G401.6 (cell line): Measurements from ENCODE around the gene KCNRG.
"Not testable (repeated sequence)": the region's sequence is repeated elsewhere in the genome, so short reads cannot be mapped to it uniquely, and the experiment has no call there.

Experiments used
- FAIRE-seq: peaks from 2 replicates; lab custom pipeline; 2012; peaks lifted over from hg19 to GRCh38; lab: Jason Lieb, UNC

Gene KCNRG

GRCh38 chr13:50012396-50013169 is 2.7 kb upstream of the KCNRG start:
- no peak for FAIRE-seq

- no peak for FAIRE-seq
Observed at GRCh38 chr13:50014386-50014785, 858 bp upstream of the KCNRG start.

GRCh38 chr13:50015750-50016149 is 506 bp downstream of the KCNRG start:
- FAIRE-seq, result no peak

GRCh38 chr13:50016444-50016843 is 1.2 kb downstream of the KCNRG start:
- no peak for FAIRE-seq

- FAIRE-seq, result no peak
Observed at GRCh38 chr13:50017819-50018218, 2.6 kb downstream of the KCNRG start.

GRCh38 chr13:50025436-50025835 is 10.2 kb downstream of the KCNRG start:
- no peak for FAIRE-seq

- FAIRE-seq, result no peak
Observed at GRCh38 chr13:50026788-50027473, 11.7 kb downstream of the KCNRG start.

- peak; percentile 77 for FAIRE-seq
Observed at GRCh38 chr13:50030315-50030714, 15.1 kb downstream of the KCNRG start.

GRCh38 chr13:50033725-50034124 is 18.5 kb downstream of the KCNRG start:
- FAIRE-seq, result no peak

- no peak for FAIRE-seq
Observed at GRCh38 chr13:50037788-50038187, 22.5 kb downstream of the KCNRG start.

GRCh38 chr13:50038266-50038665 is 23.0 kb downstream of the KCNRG start:
- no peak for FAIRE-seq

GRCh38 chr13:50052478-50052877 is 37.2 kb downstream of the KCNRG start:
- FAIRE-seq, result no peak

GRCh38 chr13:50053844-50054243 is 38.6 kb downstream of the KCNRG start:
- FAIRE-seq, result no peak

GRCh38 chr13:50055454-50055853 is 40.2 kb downstream of the KCNRG start:
- FAIRE-seq, result no peak

GRCh38 chr13:50060718-50061117 is 45.5 kb downstream of the KCNRG start:
- FAIRE-seq, result no peak

- not testable (repeated sequence) for FAIRE-seq
Observed at GRCh38 chr13:50062336-50062735, 47.1 kb downstream of the KCNRG start.

GRCh38 chr13:50065712-50066111 is 50.5 kb downstream of the KCNRG start:
- FAIRE-seq, result no peak

- FAIRE-seq, result no peak
Observed at GRCh38 chr13:50068508-50068907, 53.3 kb downstream of the KCNRG start.

GRCh38 chr13:50069261-50069660 is 54.0 kb downstream of the KCNRG start:
- FAIRE-seq, result peak; percentile 40

- peak; percentile 54 for FAIRE-seq
Observed at GRCh38 chr13:50070186-50070585, 54.9 kb downstream of the KCNRG start.
